ENCODE measurements around the gene KCND1.
A peak's percentile ranks its signal among the peaks of the same experiment; 100 is the strongest.

Gene KCND1

GRCh38 chrX:48937054-48937907, 34.4 kb downstream of the KCND1 start:
- DNase-seq (ENCODE audit: low read depth), result peak; percentile 3

- no peak for DNase-seq (ENCODE audit: low read depth)
These were observed 35.1 kb downstream of the KCND1 start for GRCh38 chrX:48936429-48937053.

- DNase-seq (ENCODE audit: low read depth), result no peak
These were observed 36.4 kb downstream of the KCND1 start for GRCh38 chrX:48935301-48935670.

- DNase-seq (ENCODE audit: low read depth), result no peak
These were observed 36.9 kb downstream of the KCND1 start for GRCh38 chrX:48934581-48935300.

- DNase-seq (ENCODE audit: low read depth), result no peak
These were observed 37.9 kb downstream of the KCND1 start for GRCh38 chrX:48933757-48934156.

GRCh38 chrX:48927736-48928382, 43.8 kb downstream of the KCND1 start:
- no peak for DNase-seq (ENCODE audit: low read depth)

GRCh38 chrX:48927123-48927522, 44.5 kb downstream of the KCND1 start:
- no peak for DNase-seq (ENCODE audit: low read depth)

GRCh38 chrX:48924270-48924669, 47.4 kb downstream of the KCND1 start:
- DNase-seq (ENCODE audit: low read depth), result no peak

GRCh38 chrX:48923771-48924170, 47.9 kb downstream of the KCND1 start:
- no peak for DNase-seq (ENCODE audit: low read depth)

GRCh38 chrX:48920718-48921104, 50.9 kb downstream of the KCND1 start:
- DNase-seq (ENCODE audit: low read depth), result no peak

GRCh38 chrX:48919947-48920717, 51.5 kb downstream of the KCND1 start:
- no peak for DNase-seq (ENCODE audit: low read depth)

GRCh38 chrX:48919360-48919841, 52.2 kb downstream of the KCND1 start:
- DNase-seq (ENCODE audit: low read depth), result peak; percentile 45

- DNase-seq (ENCODE audit: low read depth), result peak; percentile 93
These were observed 52.9 kb downstream of the KCND1 start, which contains the start of gene PIM2 for GRCh38 chrX:48918643-48919340. Gene PIM2 (minus strand): TSS chrX:48919024. CDS start chrX:48918834, 190 bp downstream.

- DNase-seq (ENCODE audit: low read depth), result no peak
These were observed 53.4 kb downstream of the KCND1 start for GRCh38 chrX:48918301-48918642.

GRCh38 chrX:48917139-48918001, 54.3 kb downstream of the KCND1 start:
- peak; percentile 89 for DNase-seq (ENCODE audit: low read depth)

- DNase-seq (ENCODE audit: low read depth), result no peak
These were observed 56.8 kb downstream of the KCND1 start for GRCh38 chrX:48914593-48915493.

- DNase-seq (ENCODE audit: low read depth), result no peak
These were observed 57.9 kb downstream of the KCND1 start for GRCh38 chrX:48913605-48914366.

Measured in ELR (cell line).